PC-3 (cell line): ENCODE measurements around the gene LPIN2. TPM values are rescaled to one million over a fixed set of nuclear protein-coding genes. Genes with fewer than 3 reads are reported as not detected.

Experiments
- ATAC-seq: fragments of 200-7000 bp; cut with Tn5 transposase; 2 replicates; pipeline ENCODE4 v1.9.1; 2020; ENCODE audit warnings: mild to moderate bottlenecking, moderate library complexity
- BruUV-seq: library from RNA; stranded (reverse); fragments of 400-500 nt; replicated peaks from 2 replicates; lab custom pipeline; 2021; lab: Mats Ljungman, UMichigan
- CTCF ChIA-PET: fragments of 300-600 bp; sonication (Branson Sonifier 250); formaldehyde crosslinking; loops from one replicate; lab custom pipeline; 2022; ENCODE audit warnings: antibody characterized with exemption; lab: Charles Lee
- POLR2A ChIA-PET: fragments of 300-600 bp; sonication (Branson Sonifier 250); formaldehyde crosslinking; loops from one replicate; lab custom pipeline; 2022; ENCODE audit warnings: antibody characterized with exemption; ENCODE audit not compliant: unreplicated experiment; lab: Charles Lee
- DNase-seq: peaks from one replicate; pipeline ENCODE4 v3.0.0-alpha.2; 2015
- H2AFZ ChIP-seq: fragments of 300-600 bp; sonication (generic); 2 replicates; pipeline ENCODE4 v1.6.0; 2016; ENCODE audit warnings: antibody characterized with exemption, low read length
- H3F3A ChIP-seq: fragments of 300-600 bp; sonication (generic); one replicate; pipeline ENCODE4 v1.6.0; 2017; ENCODE audit warnings: antibody characterized with exemption, low read length, control low read depth, mild to moderate bottlenecking; ENCODE audit not compliant: unreplicated experiment
- H3K27ac ChIP-seq: fragments of 300-600 bp; sonication (generic); 2 replicates; pipeline ENCODE4 v1.5.1; 2016; ENCODE audit warnings: mild to moderate bottlenecking, low read length
- H3K27me3 ChIP-seq: fragments of 300-600 bp; sonication (generic); 2 replicates; pipeline ENCODE4 v1.6.1; 2016; ENCODE audit warnings: low read length, mixed read lengths
- H3K36me3 ChIP-seq: fragments of 300-600 bp; sonication (generic); 2 replicates; pipeline ENCODE4 v1.6.1; 2016; ENCODE audit warnings: low read depth, mixed run types, low read length, mixed read lengths
- H3K4me1 ChIP-seq: fragments of 300-600 bp; sonication (generic); 2 replicates; pipeline ENCODE4 v1.5.1; 2016; ENCODE audit warnings: low read length; ENCODE audit not compliant: insufficient read depth
- H3K4me2 ChIP-seq: fragments of 300-600 bp; sonication (generic); 2 replicates; pipeline ENCODE4 v1.6.0; 2016; ENCODE audit warnings: low read length
- H3K4me3 ChIP-seq: fragments of 300-600 bp; sonication (generic); 2 replicates; pipeline ENCODE4 v1.5.1; 2016; ENCODE audit warnings: mild to moderate bottlenecking, low read length, mixed read lengths
- H3K79me2 ChIP-seq: fragments of 300-600 bp; sonication (generic); 2 replicates; pipeline ENCODE4 v1.6.1; 2017; ENCODE audit warnings: low read length, mixed read lengths
- H3K9ac ChIP-seq: fragments of 300-600 bp; sonication (generic); 2 replicates; pipeline ENCODE4 v1.6.0; 2016; ENCODE audit warnings: mild to moderate bottlenecking, low read length
- H3K9me2 ChIP-seq: fragments of 300-600 bp; sonication (generic); replicated peaks from 2 replicates; pipeline ENCODE4 v1.6.1; 2016; ENCODE audit warnings: mixed run types, low read length, mixed read lengths
- H3K9me3 ChIP-seq: fragments of 300-600 bp; sonication (generic); 2 replicates; pipeline ENCODE4 v1.6.1; 2016; ENCODE audit warnings: low read length, mixed read lengths
- H4K20me1 ChIP-seq: fragments of 300-600 bp; sonication (generic); 2 replicates; pipeline ENCODE4 v1.6.1; 2016; ENCODE audit warnings: low read length, mixed read lengths
- CTCF ChIP-seq: fragments of 300-600 bp; sonication (generic); conservative IDR thresholded peaks from 2 replicates; pipeline ENCODE4 v1.5.1; 2017; ENCODE audit warnings: antibody characterized with exemption, low read depth, mild to moderate bottlenecking, low read length
- EZH2 ChIP-seq: fragments of 300-600 bp; sonication (generic); IDR thresholded peaks from one replicate; pipeline ENCODE4 v1.6.1; 2017; ENCODE audit warnings: antibody characterized with exemption, mild to moderate bottlenecking, low read length; ENCODE audit not compliant: unreplicated experiment
- EZH2phosphoT487 ChIP-seq: fragments of 300-600 bp; sonication (generic); IDR thresholded peaks from 2 replicates; pipeline ENCODE4 v1.6.1; 2018; ENCODE audit warnings: mild to moderate bottlenecking, antibody characterized with exemption, low read length, borderline replicate concordance
- intact Hi-C: fragments of 100-400 bp; cut with micrococcal nuclease; formaldehyde crosslinking; loops from 2 replicates; pipeline ENCODE4 v1.9.0; 2023
- total RNA-seq: library from RNA; depleted of rRNA; stranded (reverse); fragments of >200 nt; gene quantifications from 2 replicates; pipeline ENCODE4 v1.2.3, GENCODE V29; 2014

The LPIN2 gene
- total RNA-seq, 1 experiment from 2014 or later: 9.8 TPM

GRCh38 chr18:3060667-3061580, 48.0 kb upstream of the LPIN2 start:
- ATAC-seq: no peak

GRCh38 chr18:3059272-3059671, 46.3 kb upstream of the LPIN2 start:
- DNase-seq (no peak), ATAC-seq (no peak)
- ChIA-PET CTCF (interaction anchor here (1.3 kb wide), 1 partner anchor 22 kb away, joined by 9 read pairs; no protein-coding TSS in a partner anchor), POLR2A (no interaction called here)
- Histone ChIP-seq H3K36me3 (no peaks in the 10 kb centered on the region), H4K20me1 (no peaks in the 10 kb centered on the region), H2AFZ (no peak overlapping the region), H3K4me1 (peaks cover 10% of the 10 kb centered on the region), H3K4me3 (no peak overlapping the region), H3F3A (no peaks in the 10 kb centered on the region), H3K79me2 (no peaks in the 10 kb centered on the region), H3K9me2 (no peaks in the 10 kb centered on the region), H3K9ac (no peak overlapping the region), H3K27me3 (no peaks in the 10 kb centered on the region), H3K4me2 (no peak overlapping the region), H3K27ac (no peak overlapping the region), H3K9me3 (no peaks in the 10 kb centered on the region)
- intact Hi-C loops: no loop called here
- TF ChIP-seq CTCF (no peak), EZH2phosphoT487 (no peak), EZH2 (no peak)
- BruUV-seq: no TSS peak

More at GRCh38 chr18:3060667-3061580, 48.0 kb upstream of the LPIN2 start:
- Histone ChIP-seq H3K36me3 (no peaks in the 10 kb centered on the region), H3K4me3 (no peak overlapping the region), H3K4me1 (peaks cover 10% of the 10 kb centered on the region), H3K9ac (no peak overlapping the region), H3K4me2 (no peak overlapping the region), H4K20me1 (no peaks in the 10 kb centered on the region), H3K9me3 (no peaks in the 10 kb centered on the region), H3K79me2 (no peaks in the 10 kb centered on the region), H3F3A (no peaks in the 10 kb centered on the region), H3K9me2 (no peaks in the 10 kb centered on the region), H3K27me3 (no peaks in the 10 kb centered on the region), H2AFZ (no peak overlapping the region), H3K27ac (no peak overlapping the region)
- BruUV-seq: no TSS peak
- ChIA-PET POLR2A (no interaction called here), CTCF (no interaction called here)
- DNase-seq: no peak
- no peak for TF ChIP-seq EZH2
- no peak for TF ChIP-seq EZH2phosphoT487
- no peak for TF ChIP-seq CTCF
- intact Hi-C loops: loop anchor here (5.0 kb wide), 1 partner anchor 66 kb away; no protein-coding TSS in a partner anchor
